ENCODE data around the gene CSNK1D.
A peak's percentile ranks its signal among the peaks of the same experiment; 100 is the strongest.

Gene CSNK1D

GRCh38 chr17:82216301-82217119, 57.0 kb downstream of the CSNK1D start:
- H3K4me3 ChIP-seq (ENCODE audit: low read depth, low read length): no peak overlapping the region
- TF ChIP-seq, protein P1, sequence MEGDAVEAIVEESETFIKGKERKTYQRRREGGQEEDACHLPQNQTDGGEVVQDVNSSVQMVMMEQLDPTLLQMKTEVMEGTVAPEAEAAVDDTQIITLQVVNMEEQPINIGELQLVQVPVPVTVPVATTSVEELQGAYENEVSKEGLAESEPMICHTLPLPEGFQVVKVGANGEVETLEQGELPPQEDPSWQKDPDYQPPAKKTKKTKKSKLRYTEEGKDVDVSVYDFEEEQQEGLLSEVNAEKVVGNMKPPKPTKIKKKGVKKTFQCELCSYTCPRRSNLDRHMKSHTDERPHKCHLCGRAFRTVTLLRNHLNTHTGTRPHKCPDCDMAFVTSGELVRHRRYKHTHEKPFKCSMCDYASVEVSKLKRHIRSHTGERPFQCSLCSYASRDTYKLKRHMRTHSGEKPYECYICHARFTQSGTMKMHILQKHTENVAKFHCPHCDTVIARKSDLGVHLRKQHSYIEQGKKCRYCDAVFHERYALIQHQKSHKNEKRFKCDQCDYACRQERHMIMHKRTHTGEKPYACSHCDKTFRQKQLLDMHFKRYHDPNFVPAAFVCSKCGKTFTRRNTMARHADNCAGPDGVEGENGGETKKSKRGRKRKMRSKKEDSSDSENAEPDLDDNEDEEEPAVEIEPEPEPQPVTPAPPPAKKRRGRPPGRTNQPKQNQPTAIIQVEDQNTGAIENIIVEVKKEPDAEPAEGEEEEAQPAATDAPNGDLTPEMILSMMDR (conservative IDR thresholded peaks at IDR 0.05; ENCODE audit: low read depth, low read length): no peak
- peak; percentile 63 for DNase-seq (ENCODE audit: low read depth)

DNA sequence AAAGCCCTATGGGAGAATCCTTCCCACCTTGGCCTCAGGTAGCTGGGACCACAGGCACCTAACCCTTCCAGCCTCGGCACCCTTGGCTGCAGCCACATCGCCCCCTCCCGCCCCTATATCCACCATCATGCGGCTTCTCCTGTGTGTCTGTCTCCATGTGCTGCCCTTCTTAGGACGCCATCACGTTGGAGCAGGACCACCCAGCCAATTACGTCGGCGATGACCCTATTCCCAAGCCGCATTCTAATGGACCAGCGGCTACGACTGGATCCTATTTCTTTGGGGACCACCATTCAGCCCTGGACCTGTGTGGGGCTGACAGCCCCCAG, 57.6 kb downstream of the CSNK1D start:
- TF ChIP-seq, protein P1 (conservative IDR thresholded peaks at IDR 0.05; ENCODE audit: low read depth, low read length): no peak

DNA sequence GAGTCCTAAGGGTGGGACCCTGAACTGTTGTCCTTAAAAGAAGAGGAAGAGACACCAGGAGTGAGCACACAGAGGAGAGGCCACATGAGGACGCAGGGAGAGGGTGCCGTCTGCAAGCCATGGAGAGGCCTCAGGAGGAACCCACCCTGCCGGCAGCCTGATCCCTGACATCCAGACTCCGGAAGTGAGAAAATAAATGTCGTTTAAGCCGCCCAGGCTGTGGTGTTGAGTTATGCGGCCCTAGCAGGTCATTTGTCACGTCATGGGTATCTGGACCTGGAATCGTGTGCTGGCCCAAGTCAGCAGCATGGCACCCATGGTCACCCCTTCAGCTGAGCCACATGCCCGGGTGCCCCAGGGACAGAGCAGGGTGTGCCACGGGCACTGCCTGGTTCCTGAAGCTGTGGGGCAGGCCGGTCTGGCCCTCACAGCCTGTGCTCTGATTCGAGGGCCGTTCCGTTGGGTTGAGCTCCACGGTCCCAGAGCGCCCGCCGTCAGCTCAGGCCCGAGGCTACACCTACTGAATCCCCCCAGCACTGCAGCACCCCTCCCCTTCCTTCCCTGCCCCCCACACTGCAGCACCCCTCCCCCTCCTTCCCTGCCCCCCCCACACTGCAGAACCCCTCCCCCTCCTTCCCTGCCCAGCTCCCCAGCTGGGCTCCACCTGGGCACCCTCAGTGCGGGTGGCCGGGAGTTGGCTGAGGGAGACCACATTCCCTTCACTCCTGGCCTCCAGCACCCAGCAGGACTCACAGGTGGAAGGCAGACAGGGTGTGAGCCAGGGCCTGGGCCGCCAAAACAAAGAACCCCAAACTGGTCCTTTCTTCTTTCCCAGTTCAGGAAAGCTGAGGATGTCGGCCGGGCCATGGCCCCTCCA, 58.2 kb downstream of the CSNK1D start:
- TF ChIP-seq, protein P1 (conservative IDR thresholded peaks at IDR 0.05; ENCODE audit: low read depth, low read length): no peak
- no peak overlapping the region for H3K4me3 ChIP-seq (ENCODE audit: low read depth, low read length)
- DNase-seq (ENCODE audit: low read depth): peak; percentile 29

More for the DNA sequence above, 57.6 kb downstream of the CSNK1D start:
- no peak overlapping the region for H3K4me3 ChIP-seq (ENCODE audit: low read depth, low read length)
- DNase-seq (ENCODE audit: low read depth): no peak

DNA sequence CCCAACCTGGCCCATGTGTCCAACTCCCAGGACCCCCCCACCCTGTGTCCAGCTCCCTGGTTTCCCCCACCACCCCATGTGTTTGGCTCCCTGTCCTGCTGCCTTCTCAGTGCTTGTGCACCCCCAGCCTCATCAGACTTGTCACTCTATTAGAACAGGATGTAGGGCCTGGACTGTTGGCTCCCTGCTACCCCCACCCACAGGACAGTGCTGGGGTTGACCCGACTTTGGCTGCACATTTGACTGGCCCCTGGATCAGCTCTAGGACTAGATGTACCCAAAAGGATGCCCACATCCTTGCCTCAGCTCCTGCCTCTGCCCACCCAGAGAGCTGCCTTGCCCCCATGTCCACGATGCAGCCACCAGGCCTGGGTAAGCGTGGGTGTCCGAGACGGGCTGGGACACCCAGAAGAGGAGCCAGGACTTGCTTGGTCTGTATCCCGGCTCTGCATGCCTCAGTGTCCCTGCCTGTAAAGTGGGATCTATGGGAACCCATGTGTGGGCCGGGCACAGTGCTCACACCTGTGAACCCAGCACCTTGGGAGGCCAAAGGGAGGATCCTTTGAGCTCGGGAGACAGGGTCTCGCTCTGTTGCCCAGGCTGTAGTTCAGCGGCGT, 59.4 kb downstream of the CSNK1D start:
- DNase-seq (ENCODE audit: low read depth): no peak
- H3K4me3 ChIP-seq (ENCODE audit: low read depth, low read length): no peak overlapping the region

DNA sequence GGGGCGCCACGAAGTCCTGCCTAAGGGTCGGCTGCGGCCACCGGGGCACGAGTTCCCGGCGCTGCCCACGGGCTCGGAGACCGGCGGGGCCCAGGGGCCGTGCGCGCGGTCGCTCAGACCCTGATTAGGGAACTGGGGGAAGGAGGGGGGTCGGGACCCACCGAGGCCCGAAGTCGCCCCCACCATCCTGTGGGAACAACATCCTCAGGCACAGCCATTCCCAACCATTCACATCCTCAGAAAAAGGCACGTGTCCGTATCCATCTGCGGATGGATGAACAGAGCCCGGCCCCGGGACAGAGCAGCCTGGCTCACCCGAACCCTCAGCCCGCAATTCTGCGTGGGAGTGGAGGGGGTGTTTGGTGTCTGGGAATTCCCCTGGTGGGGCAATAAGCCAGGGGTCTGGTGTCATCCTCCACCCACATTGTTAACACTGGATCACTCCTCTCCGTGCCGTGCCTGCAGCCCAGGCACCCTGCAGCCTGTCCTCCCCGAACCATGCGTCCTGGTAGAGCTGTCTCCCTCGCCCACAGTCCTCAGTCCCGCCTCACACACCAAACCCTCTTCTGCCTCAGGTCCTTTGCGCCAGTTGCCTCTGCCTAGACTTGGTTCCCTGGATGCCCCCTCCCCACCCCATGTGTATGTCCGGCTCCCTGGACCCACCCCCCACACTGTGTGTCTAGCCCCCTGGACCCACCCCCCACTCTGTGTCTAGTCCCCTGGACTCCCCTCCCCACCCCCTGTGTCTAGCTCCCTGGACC, 60.1 kb downstream of the CSNK1D start:
- peak; percentile 78 for DNase-seq (ENCODE audit: low read depth)
- H3K4me3 ChIP-seq (ENCODE audit: low read depth, low read length): peak overlapping the region; percentile 79
- TF ChIP-seq, protein P1 (conservative IDR thresholded peaks at IDR 0.05; ENCODE audit: low read depth, low read length): no peak

More for the DNA sequence above, 59.4 kb downstream of the CSNK1D start:
- TF ChIP-seq, protein P1 (conservative IDR thresholded peaks at IDR 0.05; ENCODE audit: low read depth, low read length): no peak

All from choroid plexus epithelial cell (primary cell).